ENCODE results near the gene SLC9A9. TPM values are rescaled to one million over a fixed set of nuclear protein-coding genes. Genes with fewer than 3 reads are reported as not detected.

SLC9A9 gene
- total RNA-seq = 0.33 and 1.4 TPM in 2 replicates

DNA sequence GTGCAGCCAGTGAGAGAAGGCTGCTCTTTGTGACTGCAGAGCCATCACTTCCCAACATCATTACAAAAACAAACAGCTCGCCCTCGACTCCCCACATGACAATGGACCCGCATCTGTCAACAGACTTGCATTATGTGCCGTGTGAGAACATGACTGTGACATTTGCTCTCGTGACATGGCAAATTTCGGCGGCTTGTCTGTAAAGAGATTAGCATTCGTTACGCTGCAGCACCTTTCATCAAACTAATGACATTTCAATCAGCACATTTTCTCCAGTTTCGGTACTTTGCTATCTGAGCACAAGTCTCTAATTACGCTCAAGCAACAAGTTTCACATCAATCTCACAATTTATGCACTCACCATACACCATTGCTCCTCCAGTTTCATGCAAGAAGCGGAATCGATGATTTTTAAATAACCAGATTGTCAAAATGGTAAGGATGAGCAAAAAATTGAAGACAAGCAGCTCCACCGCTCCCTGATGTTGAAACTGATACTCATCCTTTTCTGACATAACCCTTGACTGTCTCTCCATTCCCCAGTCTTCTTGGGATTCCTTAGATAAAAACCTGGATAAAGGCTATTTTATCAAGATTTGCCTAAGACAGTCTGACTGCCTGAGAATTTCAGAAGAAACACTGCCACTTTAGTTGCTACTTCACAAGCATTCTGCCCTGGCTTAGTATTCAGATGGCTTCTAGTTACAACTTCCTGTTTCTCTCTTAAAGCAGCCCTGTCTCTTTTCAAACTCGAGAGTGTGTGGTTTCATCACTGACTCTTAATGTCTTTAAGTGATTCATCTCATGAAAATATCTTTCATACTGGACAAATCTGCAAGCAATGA, at the start of gene SLC9A9:
TSS of gene SLC9A9 (minus strand) at position 682 of the 845 bp plus-strand sequence. CDS start at position 536, 146 bp downstream.

Other genes with a start within 250 kb of the SLC9A9 start
- gene DIPK2A, start 123.4 kb upstream of the SLC9A9 start, total RNA-seq = 13.4 and 16.0 TPM in 2 replicates